ENCODE measurements around the gene B3GALT4. TPM values are rescaled to one million over a fixed set of nuclear protein-coding genes. Genes with fewer than 3 reads are reported as not detected.
A peak's percentile ranks its signal among the peaks of the same experiment; 100 is the strongest.
"Not testable (repeated sequence)": the region's sequence is repeated elsewhere in the genome, so short reads cannot be mapped to it uniquely, and the experiment has no call there.

Gene B3GALT4
- total RNA-seq, 3 donors from 2014 or later (not counting 1 experiment from before 2014, with no cell fraction given), result 22.7 to 24.1 (median 23.1) TPM

DNA sequence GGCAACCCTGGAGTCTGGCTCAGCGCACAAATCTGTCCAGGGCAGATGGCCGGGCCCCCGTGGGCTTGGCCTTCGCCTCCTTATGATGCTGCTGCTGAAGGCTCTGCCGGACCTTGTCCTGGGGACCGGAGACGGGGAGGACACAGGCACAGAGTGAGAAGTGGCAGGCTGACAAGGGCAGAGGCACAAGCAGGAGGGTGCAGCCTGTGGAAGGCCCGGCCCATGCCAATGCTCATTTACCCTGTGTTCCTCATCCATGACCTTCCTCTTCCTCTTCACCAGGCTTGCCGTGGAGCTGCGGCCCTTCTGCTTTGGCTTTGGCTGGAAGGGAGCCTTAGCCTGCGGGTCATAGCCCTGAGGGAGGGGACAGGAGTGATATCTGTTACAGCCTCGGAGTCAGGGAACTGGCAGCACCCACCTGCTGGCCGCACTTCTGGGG, 2.4 kb downstream of the B3GALT4 start:
- intact Hi-C loops (cut with micrococcal nuclease), result no loop called here
- Histone ChIP-seq H3K27ac (ENCODE audit: low read length) (no peak overlapping the region), H3K4me1 (ENCODE audit: control insufficient read depth, insufficient read depth, low read length) (peaks cover 43% of the 10 kb centered on the region), H3K4me3 (ENCODE audit: low read length) (no peak overlapping the region), H3K9me3 (ENCODE audit: control insufficient read depth, insufficient read depth, low read length) (no peaks in the 10 kb centered on the region), H3K36me3 (ENCODE audit: control insufficient read depth, insufficient read depth, low read length) (peaks cover 42% of the 10 kb centered on the region), H3K27me3 (ENCODE audit: control insufficient read depth, insufficient read depth, low read length) (no peaks in the 10 kb centered on the region)
- Mint-ChIP-seq H3K27me3 (ENCODE audit: low read depth in 2 of 2) (no peaks in the 10 kb centered on the region), H3K27ac (peak overlapping the region; percentile 23 to 35), H3K4me3 (no peak overlapping the region), H3K36me3 (peaks cover 7% of the 10 kb centered on the region), H3K4me1 (peaks cover 27 to 55% of the 10 kb centered on the region in 2 donors), H3K9me3 (no peaks in the 10 kb centered on the region)
- TF ChIP-seq, protein P1, sequence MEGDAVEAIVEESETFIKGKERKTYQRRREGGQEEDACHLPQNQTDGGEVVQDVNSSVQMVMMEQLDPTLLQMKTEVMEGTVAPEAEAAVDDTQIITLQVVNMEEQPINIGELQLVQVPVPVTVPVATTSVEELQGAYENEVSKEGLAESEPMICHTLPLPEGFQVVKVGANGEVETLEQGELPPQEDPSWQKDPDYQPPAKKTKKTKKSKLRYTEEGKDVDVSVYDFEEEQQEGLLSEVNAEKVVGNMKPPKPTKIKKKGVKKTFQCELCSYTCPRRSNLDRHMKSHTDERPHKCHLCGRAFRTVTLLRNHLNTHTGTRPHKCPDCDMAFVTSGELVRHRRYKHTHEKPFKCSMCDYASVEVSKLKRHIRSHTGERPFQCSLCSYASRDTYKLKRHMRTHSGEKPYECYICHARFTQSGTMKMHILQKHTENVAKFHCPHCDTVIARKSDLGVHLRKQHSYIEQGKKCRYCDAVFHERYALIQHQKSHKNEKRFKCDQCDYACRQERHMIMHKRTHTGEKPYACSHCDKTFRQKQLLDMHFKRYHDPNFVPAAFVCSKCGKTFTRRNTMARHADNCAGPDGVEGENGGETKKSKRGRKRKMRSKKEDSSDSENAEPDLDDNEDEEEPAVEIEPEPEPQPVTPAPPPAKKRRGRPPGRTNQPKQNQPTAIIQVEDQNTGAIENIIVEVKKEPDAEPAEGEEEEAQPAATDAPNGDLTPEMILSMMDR (IDR thresholded peaks at IDR 0.05), result no peak
- WGBS (ENCODE audit: insufficient coverage), result 92% methylated on average over 13 of the region's 13 CpGs
- no peak for ATAC-seq
- peak in 1 of 2 donors; percentile 10 for DNase-seq

DNA sequence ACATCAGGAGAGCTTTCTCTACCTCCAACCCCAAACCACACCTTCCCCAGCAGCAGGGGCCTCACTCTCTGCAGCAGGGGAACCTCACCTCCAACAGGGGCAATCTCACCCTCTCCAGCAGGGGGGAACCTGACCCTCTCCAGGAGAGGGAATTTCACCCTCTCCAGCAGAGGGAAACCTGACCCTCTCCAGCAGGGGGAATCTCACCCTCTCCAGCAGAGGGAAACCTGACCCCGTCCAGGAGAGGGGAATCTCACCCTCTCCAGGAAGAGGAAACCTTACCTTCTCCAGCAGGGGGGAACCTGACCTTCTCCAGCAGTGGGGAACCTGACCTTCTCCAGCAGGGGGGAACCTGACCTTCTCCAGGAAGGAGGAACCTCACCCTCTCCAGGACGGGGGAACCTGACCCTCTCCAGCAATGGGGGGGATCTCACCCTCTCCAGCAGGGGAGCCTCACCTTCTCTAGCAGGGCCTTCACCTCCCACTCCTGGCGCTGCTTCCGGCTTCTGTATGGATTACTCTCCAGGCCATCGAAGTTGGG, 3.1 kb downstream of the B3GALT4 start:
- H3K9me3 Mint-ChIP-seq, result no peaks in the 10 kb centered on the region
- peak overlapping the region in 1 of 2 donors; percentile 35 for H3K27ac Mint-ChIP-seq
- no peak overlapping the region for H3K4me3 ChIP-seq (ENCODE audit: low read length)
- H3K9me3 ChIP-seq (ENCODE audit: control insufficient read depth, insufficient read depth, low read length), result no peaks in the 10 kb centered on the region
- no peak overlapping the region for H3K27ac ChIP-seq (ENCODE audit: low read length)
- no peaks in the 10 kb centered on the region for H3K27me3 ChIP-seq (ENCODE audit: control insufficient read depth, insufficient read depth, low read length)
- DNase-seq (peak in 1 of 2 donors; percentile 51), ATAC-seq (no peak)
- no peaks in the 10 kb centered on the region for H3K27me3 Mint-ChIP-seq (ENCODE audit: low read depth in 2 of 2)
- 55% methylated on average over 1 of the region's 5 CpGs for WGBS (ENCODE audit: insufficient coverage)
- intact Hi-C loops (cut with micrococcal nuclease), result no loop called here
- H3K4me1 Mint-ChIP-seq, result peaks cover 20 to 47% of the 10 kb centered on the region in 2 donors
- TF ChIP-seq, protein P1 (IDR thresholded peaks at IDR 0.05), result no peak
- no peaks in the 10 kb centered on the region for H3K36me3 Mint-ChIP-seq
- peaks cover 41% of the 10 kb centered on the region for H3K36me3 ChIP-seq (ENCODE audit: control insufficient read depth, insufficient read depth, low read length)
- H3K4me1 ChIP-seq (ENCODE audit: control insufficient read depth, insufficient read depth, low read length), result peaks cover 42% of the 10 kb centered on the region
- H3K4me3 Mint-ChIP-seq, result peak overlapping the region; percentile 47

DNA sequence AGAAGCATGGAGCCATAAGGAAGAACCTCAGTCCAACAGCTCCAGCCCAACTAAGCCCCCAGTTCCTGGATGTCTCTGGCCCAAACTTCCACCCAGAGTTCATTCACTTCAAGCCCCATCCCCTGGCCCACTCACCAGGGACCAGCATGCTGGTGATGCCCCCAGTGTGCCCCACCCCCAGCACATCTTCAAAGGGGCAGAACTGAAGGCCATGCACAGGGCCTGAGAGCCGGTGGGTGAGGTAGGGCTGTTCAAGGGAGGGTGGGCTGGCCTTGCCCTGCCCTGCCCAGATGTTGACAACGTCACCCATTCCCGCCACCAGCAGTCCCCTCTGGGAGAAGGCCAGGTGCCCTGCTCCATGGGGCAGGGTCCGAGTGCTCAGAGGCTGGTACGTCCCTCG, 3.6 kb downstream of the B3GALT4 start:
- H3K4me1 ChIP-seq (ENCODE audit: control insufficient read depth, insufficient read depth, low read length), result peaks cover 42% of the 10 kb centered on the region
- H3K4me3 Mint-ChIP-seq, result no peak overlapping the region
- no peaks in the 10 kb centered on the region for H3K9me3 ChIP-seq (ENCODE audit: control insufficient read depth, insufficient read depth, low read length)
- H3K27me3 ChIP-seq (ENCODE audit: control insufficient read depth, insufficient read depth, low read length), result no peaks in the 10 kb centered on the region
- H3K27ac ChIP-seq (ENCODE audit: low read length), result no peak overlapping the region
- no peaks in the 10 kb centered on the region for H3K36me3 Mint-ChIP-seq
- ATAC-seq (no peak), DNase-seq (peak in 1 of 2 donors; percentile 2)
- H3K27me3 Mint-ChIP-seq (ENCODE audit: low read depth in 2 of 2), result no peaks in the 10 kb centered on the region
- intact Hi-C loops (cut with micrococcal nuclease), result no loop called here
- no peaks in the 10 kb centered on the region for H3K9me3 Mint-ChIP-seq
- WGBS (ENCODE audit: insufficient coverage), result 91% methylated on average over 6 of the region's 6 CpGs
- H3K4me3 ChIP-seq (ENCODE audit: low read length), result no peak overlapping the region
- TF ChIP-seq, protein P1 (IDR thresholded peaks at IDR 0.05), result no peak
- peaks cover 19 to 46% of the 10 kb centered on the region in 2 donors for H3K4me1 Mint-ChIP-seq
- peaks cover 42% of the 10 kb centered on the region for H3K36me3 ChIP-seq (ENCODE audit: control insufficient read depth, insufficient read depth, low read length)
- H3K27ac Mint-ChIP-seq, result peak overlapping the region in 1 of 2 donors; percentile 27

DNA sequence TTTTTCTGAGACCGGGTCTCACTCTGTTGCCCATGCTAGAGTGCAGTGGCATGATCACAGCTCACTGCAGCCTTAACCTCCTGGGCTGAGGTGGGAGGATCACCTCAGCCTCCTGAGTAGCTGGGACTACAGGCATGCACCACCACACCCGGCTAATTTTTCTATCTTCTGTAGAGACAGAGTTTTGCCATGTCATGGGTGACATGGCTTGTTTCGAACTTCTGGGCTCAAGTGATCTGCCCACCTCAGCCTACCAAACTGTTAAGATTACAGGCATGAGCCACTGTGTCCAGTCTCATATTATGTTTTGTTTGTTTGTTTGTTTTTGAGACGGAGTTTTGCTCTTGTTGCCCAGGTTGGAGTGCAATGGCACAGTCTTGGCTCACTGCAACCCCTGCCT, 8.3 kb downstream of the B3GALT4 start:
- Histone ChIP-seq H3K4me1 (ENCODE audit: control insufficient read depth, insufficient read depth, low read length) (peaks cover 19% of the 10 kb centered on the region), H3K36me3 (ENCODE audit: control insufficient read depth, insufficient read depth, low read length) (peaks cover 33% of the 10 kb centered on the region)
- H3K4me3 Mint-ChIP-seq; DNase-seq; H3K27ac ChIP-seq (ENCODE audit: low read length); H3K27ac Mint-ChIP-seq; H3K36me3 Mint-ChIP-seq; H3K9me3 ChIP-seq (ENCODE audit: control insufficient read depth, insufficient read depth, low read length); H3K27me3 ChIP-seq (ENCODE audit: control insufficient read depth, insufficient read depth, low read length); H3K4me3 ChIP-seq (ENCODE audit: low read length); H3K9me3 Mint-ChIP-seq; H3K27me3 Mint-ChIP-seq (ENCODE audit: low read depth in 2 of 2); ATAC-seq; intact Hi-C loops (cut with micrococcal nuclease): not testable (repeated sequence)
- 94% methylated on average over 4 of the region's 4 CpGs for whole genome bisulfite sequencing (ENCODE audit: insufficient coverage)
- H3K4me1 Mint-ChIP-seq, result peaks cover 28 to 41% of the 10 kb centered on the region in 2 donors

All from natural killer cell (primary cell).